Measurements from ENCODE around the gene MGAT4D.
"Not testable (repeated sequence)": the region's sequence is repeated elsewhere in the genome, so short reads cannot be mapped to it uniquely, and the experiment has no call there.

MGAT4D gene

GRCh38 chr4:140497747-140498636 is at the start of gene MGAT4D:
Gene MGAT4D (minus strand): TSS chr4:140498293. CDS start chr4:140498222, 71 bp downstream.
- in situ Hi-C loops (cut with MboI; ENCODE audit: low sequenced_read_pairs), result no loop called here

GRCh38 chr4:140533951-140534480 is 35.9 kb upstream of the MGAT4D start:
- in situ Hi-C loops (cut with MboI; ENCODE audit: low sequenced_read_pairs), result no loop called here

GRCh38 chr4:140529434-140529833 is 31.3 kb upstream of the MGAT4D start:
- in situ Hi-C loops (cut with MboI; ENCODE audit: low sequenced_read_pairs), result no loop called here

DNA sequence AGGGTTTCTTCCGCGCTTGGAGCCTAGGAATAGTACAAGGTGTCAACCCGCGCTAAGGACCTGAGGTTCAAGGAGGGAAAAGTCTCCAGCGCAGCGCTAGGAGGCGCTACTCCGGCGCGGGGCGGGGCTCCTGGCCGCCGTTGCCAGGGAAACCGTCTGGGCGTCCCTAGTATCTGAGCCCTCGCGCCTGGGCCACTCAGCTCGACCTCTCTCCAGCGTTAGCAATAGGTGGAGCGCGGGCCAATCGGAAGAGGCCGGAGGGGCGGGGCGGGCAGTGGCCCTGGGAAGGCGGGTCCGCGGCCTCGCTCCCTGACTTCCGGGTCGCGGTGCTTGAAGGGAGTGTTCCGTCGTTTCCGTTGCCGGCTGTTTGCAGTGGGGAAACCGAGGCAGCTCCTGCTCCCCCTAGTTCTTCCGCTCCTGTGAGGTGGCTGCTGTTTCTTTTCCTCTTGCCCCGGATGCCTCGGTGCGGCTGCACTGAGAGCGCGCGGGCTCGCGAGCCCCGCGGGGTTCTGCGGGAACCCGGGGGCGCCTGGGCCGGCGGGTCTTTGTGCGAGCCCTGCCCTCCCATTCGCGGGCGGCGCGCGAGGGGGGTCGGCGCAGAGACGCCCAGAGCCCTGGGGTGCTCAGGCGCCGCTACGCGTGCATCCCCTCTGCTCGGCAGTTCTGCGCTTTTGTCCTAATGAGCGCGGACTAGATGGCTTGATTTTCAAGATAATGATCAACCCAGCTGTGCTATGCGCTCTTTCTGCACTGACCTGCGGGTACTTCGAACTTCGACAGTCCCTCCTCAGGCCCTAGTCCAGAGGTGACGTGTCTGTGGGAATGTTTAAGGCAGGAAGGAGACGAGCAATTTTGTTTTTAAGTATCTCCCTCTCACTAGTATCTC is 26.0 kb upstream of the MGAT4D start, which contains the start of gene ELMOD2:
Gene ELMOD2 (plus strand): TSS at position 312 of the 886 bp plus-strand sequence. CDS start 1,261 bp downstream, outside the sequence.
- in situ Hi-C loops (cut with MboI; ENCODE audit: low sequenced_read_pairs), result no loop called here

GRCh38 chr4:140523370-140523856 is 25.3 kb upstream of the MGAT4D start:
- in situ Hi-C loops (cut with MboI; ENCODE audit: low sequenced_read_pairs), result no loop called here

GRCh38 chr4:140515423-140515822 is 17.3 kb upstream of the MGAT4D start:
- in situ Hi-C loops (cut with MboI; ENCODE audit: low sequenced_read_pairs), result no loop called here

GRCh38 chr4:140513765-140514164 is 15.7 kb upstream of the MGAT4D start:
- in situ Hi-C loops (cut with MboI; ENCODE audit: low sequenced_read_pairs), result not testable (repeated sequence)

DNA sequence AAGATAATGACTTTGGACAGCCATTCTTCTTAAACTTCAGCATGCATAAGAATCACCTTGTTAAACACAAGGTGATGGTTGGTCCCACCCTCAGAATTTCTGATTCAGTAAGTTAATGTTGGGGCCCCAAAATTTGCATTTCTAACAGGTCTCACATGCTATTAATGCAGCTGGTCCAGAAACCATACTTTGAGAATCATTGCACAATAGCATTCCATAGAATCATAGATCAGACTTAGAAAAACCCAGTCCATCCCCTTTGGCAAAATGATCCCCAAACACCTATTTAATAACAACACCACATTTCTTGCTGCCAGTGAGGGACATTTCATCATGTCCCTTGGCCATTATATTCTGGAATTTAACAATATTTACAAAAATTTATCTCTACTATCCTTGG is 6.2 kb upstream of the MGAT4D start:
- in situ Hi-C loops (cut with MboI; ENCODE audit: low sequenced_read_pairs), result no loop called here

DNA sequence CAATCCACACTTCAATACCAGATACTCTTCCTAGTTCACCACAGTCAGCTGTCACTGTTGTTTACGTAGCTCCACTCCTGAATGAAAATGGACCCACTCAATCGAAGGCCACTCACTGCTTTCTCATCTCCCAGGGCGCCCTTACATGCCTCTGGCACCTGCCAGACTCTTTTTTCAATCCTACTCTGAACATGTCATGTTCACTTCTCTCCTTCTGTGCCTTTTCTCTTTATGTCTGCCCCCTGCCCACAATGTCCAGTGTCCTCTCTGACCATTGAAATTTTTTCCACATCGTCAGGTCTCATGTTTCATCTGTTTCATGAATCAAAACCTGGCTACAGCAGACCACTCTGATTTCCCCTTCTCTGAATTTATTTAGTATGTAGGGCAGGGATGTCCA is 1.3 kb upstream of the MGAT4D start:
- in situ Hi-C loops (cut with MboI; ENCODE audit: low sequenced_read_pairs), result no loop called here

- in situ Hi-C loops (cut with MboI; ENCODE audit: low sequenced_read_pairs), result no loop called here
Measured at GRCh38 chr4:140497405-140497746, 717 bp downstream of the MGAT4D start.

DNA sequence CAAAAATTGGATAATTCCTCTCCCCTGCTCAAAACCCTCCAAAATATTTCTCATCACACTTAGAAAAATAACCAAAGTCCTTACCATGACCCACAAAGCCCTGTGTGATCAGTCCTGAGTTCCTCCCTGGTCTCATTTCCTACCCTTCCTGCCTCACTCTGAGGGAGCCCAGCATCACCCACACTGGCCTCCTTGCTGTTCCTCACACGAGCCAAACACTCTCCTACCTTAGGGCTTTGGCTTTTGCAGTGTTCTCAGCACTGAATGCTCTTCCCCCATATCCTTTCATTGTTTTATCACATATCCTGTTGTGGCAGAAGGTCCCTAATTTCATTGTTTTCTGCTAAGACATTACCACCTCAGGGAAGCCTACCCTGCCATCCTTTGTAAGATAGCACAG is 12.2 kb downstream of the MGAT4D start:
- in situ Hi-C loops (cut with MboI; ENCODE audit: low sequenced_read_pairs), result no loop called here

GRCh38 chr4:140483445-140483844 is 14.6 kb downstream of the MGAT4D start:
- in situ Hi-C loops (cut with MboI; ENCODE audit: low sequenced_read_pairs), result no loop called here

DNA sequence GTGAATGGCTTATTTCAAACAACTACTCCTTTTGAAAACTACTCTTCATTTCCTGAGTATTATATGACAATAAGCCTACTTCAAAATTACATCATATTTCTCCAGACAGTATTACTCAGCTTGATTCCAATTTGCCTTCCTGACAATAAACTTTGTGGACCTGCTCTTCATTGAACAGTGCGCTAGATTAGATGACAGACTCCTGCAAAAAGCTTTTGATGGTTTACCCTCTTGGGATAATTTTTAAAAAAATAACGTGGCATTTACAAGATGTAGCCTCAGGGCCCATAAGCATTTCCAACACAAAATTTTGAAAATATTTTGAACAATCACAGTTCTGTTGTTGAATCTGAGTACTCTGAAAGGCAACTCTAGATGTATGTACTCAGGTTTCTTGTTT is 25.9 kb downstream of the MGAT4D start:
- in situ Hi-C loops (cut with MboI; ENCODE audit: low sequenced_read_pairs), result no loop called here

GRCh38 chr4:140469791-140470733 is 28.0 kb downstream of the MGAT4D start:
- in situ Hi-C loops (cut with MboI; ENCODE audit: low sequenced_read_pairs), result no loop called here

GRCh38 chr4:140466146-140466545 is 31.9 kb downstream of the MGAT4D start:
- in situ Hi-C loops (cut with MboI; ENCODE audit: low sequenced_read_pairs), result no loop called here

- in situ Hi-C loops (cut with MboI; ENCODE audit: low sequenced_read_pairs), result no loop called here
Measured at GRCh38 chr4:140463614-140464013, 34.5 kb downstream of the MGAT4D start.

GRCh38 chr4:140463182-140463581 is 34.9 kb downstream of the MGAT4D start:
- in situ Hi-C loops (cut with MboI; ENCODE audit: low sequenced_read_pairs), result no loop called here

- in situ Hi-C loops (cut with MboI; ENCODE audit: low sequenced_read_pairs), result no loop called here
Measured at GRCh38 chr4:140450352-140450751, 47.7 kb downstream of the MGAT4D start.

- in situ Hi-C loops (cut with MboI; ENCODE audit: low sequenced_read_pairs), result no loop called here
Measured at GRCh38 chr4:140448830-140449229, 49.3 kb downstream of the MGAT4D start.

- in situ Hi-C loops (cut with MboI; ENCODE audit: low sequenced_read_pairs), result no loop called here
Measured at GRCh38 chr4:140448162-140448561, 49.9 kb downstream of the MGAT4D start.

All from HL-60/S4 treated with retinoic acid at 250 ng/mL for 4 days and 3 days (cell line).